ENCODE measurements around the gene TRIM65.

TRIM65 gene

GRCh38 chr17:75849724-75850123 is 47.0 kb downstream of the TRIM65 start:
- DNase-seq = no peak

GRCh38 chr17:75849279-75849646 is 47.5 kb downstream of the TRIM65 start:
- no peak for DNase-seq

GRCh38 chr17:75848523-75849278 is 48.0 kb downstream of the TRIM65 start:
- peak; percentile 92 for DNase-seq

GRCh38 chr17:75847614-75848522 is 48.9 kb downstream of the TRIM65 start:
- DNase-seq = no peak

DNA sequence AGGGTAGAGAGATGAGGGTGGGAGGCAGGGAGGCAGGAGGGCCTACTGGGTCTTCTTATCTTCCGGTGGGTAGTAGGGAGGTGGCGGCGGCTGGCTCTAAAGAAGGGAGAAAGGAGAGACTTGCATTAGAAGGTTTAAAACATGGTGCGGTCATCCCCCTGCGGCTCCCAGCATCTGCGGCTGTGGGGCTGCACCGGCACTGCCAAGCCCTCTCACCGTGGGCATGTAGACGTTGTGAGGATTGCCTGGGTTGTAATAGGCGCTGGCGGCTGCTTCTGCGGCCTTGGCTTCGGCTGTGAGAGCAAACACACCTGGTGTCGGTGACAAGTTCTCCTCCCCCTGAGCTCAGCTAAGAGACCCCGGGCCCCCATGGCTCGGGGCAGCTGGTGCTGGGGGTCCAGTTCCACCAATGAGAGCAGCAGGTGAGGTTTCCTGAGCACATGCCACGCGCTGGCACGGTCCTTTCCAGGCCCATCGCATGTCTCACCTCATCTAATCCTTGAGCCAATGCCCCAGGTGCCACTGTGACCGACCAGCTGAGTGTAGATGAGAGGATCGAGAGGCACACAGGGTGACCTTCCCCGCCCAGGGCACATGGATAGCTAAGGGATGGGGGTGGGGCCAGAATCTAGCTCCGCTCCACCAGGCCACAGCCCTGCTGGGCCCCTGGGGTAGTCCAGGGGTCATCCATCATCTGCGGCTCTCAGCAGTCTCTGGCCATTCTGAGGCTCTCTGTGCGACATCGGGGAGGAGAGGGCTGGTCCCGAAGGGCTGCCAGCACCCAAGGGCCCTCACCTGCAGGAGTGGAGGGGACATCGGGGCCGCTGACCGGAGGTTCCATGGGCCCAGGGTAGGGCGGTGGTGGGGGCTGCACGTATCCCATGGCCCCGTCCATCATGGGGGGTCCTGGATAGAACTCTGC is 49.8 kb downstream of the TRIM65 start:
- DNase-seq = no peak

- no peak for DNase-seq
Measured at GRCh38 chr17:75845933-75846691, 50.6 kb downstream of the TRIM65 start.

- peak; percentile 68 for DNase-seq
Measured at GRCh38 chr17:75845058-75845711, 51.6 kb downstream of the TRIM65 start.

DNA sequence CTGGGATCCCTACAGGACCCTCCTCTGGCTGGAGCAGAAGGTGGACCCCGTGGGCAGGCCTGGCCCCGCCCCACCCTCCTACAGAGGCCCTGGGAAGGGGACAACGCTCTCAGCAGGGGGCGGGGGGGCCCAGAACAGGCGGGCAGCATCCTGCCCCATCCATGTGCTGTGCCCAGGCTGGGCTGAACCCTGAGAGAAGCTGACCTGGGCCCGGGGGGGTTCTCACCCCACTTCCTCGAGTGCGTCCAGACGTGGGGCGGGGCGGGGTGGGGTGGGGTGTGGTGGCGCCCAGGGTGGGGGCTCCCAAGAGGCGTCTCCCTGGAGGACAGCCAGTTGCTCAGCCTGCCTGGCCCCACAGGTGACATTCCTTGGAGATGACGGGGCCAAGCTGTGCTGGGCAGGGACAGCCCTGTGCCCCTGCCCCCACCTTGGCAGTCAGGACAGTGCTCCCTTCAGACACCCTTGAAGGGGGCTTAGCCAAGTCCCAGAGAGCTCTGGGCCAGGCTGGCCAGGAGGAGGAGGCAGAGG is 52.2 kb downstream of the TRIM65 start:
- peak; percentile 45 for DNase-seq

DNA sequence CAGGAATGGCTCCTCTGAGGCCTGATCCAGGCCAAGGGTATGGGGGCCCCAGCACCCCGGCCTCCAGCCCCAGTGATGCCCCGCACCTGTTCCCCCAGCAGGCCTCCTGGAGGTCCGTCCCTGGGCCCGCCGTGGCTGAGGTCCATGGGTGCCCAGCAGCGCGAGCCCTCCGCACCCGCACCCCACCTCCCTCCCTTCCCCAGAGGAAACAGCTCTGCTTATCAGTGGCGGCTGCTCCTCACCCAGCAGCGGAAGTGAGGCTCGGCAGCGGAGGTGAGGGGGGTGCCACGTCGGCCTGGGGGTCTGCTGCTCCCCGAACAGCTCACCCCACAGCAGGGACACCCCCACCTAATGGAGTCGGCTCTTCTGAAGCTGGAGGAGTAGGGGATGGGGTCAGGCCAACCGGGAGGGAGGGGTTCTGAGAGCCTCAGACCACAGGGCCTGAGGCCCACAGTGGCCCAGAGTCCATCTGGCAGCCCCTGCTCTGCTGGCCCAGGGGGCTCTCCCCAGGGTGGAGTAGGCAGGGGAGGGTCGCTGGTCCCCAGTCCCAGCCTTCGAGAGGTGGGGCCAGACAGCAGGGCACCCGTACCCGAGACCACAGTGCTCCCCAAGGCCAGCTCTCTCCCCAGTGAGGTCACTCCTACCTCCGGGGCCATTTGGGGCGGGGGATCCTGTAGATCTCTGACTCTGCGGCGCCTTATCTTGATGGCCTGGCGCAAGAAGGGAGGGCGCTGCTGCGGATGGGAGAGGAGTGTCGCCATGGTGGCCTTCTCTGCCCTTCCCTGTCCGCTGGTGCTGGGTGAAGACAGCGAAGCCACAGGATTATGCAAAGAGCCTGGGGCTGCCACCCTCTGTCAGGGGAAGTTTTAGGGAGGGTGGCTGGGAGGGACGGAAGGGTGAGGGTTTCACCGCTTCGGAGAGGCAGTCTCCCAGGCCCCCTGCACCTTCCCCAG is 52.9 kb downstream of the TRIM65 start, which contains the start of gene UNC13D:
UNC13D (minus strand) TSS at position 828 of the 953 bp plus-strand sequence; CDS start at position 761, 67 bp downstream.
- peak; percentile 79 for DNase-seq

- peak; percentile 57 for DNase-seq
Measured at GRCh38 chr17:75842963-75843576, 53.7 kb downstream of the TRIM65 start.

GRCh38 chr17:75842411-75842810 is 54.3 kb downstream of the TRIM65 start:
- DNase-seq = no peak

GRCh38 chr17:75840799-75841164 is 56.0 kb downstream of the TRIM65 start:
- DNase-seq = no peak

GRCh38 chr17:75839942-75840798 is 56.6 kb downstream of the TRIM65 start:
- DNase-seq = no peak
